ENCODE data around the gene TIMP3.

The TIMP3 gene

GRCh38 chr22:32803020-32803737 lies 1.7 kb downstream of the TIMP3 start:
- peak; percentile 16 for DNase-seq (ENCODE audit: low read depth)
- no peak overlapping the region for H3K4me3 ChIP-seq (ENCODE audit: low read depth, low read length)
- no peak for TF ChIP-seq MAX (IDR thresholded peaks at IDR 0.05; ENCODE audit: low read depth, low read length)
- no peak for TF ChIP-seq POLR2A (IDR thresholded peaks at IDR 0.05; ENCODE audit: extremely low read depth, insufficient read length)
- no peak for TF ChIP-seq CTCF (IDR thresholded peaks at IDR 0.05; ENCODE audit: low read depth, low read length)
- TF ChIP-seq MYC (IDR thresholded peaks at IDR 0.05; ENCODE audit: low read depth, low read length), result no peak

GRCh38 chr22:32803738-32804435 lies 2.4 kb downstream of the TIMP3 start:
- no peak for TF ChIP-seq MAX (IDR thresholded peaks at IDR 0.05; ENCODE audit: low read depth, low read length)
- TF ChIP-seq POLR2A (IDR thresholded peaks at IDR 0.05; ENCODE audit: extremely low read depth, insufficient read length), result no peak
- no peak for TF ChIP-seq MYC (IDR thresholded peaks at IDR 0.05; ENCODE audit: low read depth, low read length)
- no peak for TF ChIP-seq CTCF (IDR thresholded peaks at IDR 0.05; ENCODE audit: low read depth, low read length)
- DNase-seq (ENCODE audit: low read depth), result no peak
- H3K4me3 ChIP-seq (ENCODE audit: low read depth, low read length), result no peak overlapping the region

- no peak for DNase-seq (ENCODE audit: low read depth)
- H3K4me3 ChIP-seq (ENCODE audit: low read depth, low read length), result no peak overlapping the region
- TF ChIP-seq MYC (IDR thresholded peaks at IDR 0.05; ENCODE audit: low read depth, low read length), result no peak
- TF ChIP-seq POLR2A (IDR thresholded peaks at IDR 0.05; ENCODE audit: extremely low read depth, insufficient read length), result no peak
- TF ChIP-seq MAX (IDR thresholded peaks at IDR 0.05; ENCODE audit: low read depth, low read length), result no peak
- TF ChIP-seq CTCF (IDR thresholded peaks at IDR 0.05; ENCODE audit: low read depth, low read length), result no peak
These were observed 3.2 kb downstream of the TIMP3 start for GRCh38 chr22:32804531-32805360.

- TF ChIP-seq MAX (IDR thresholded peaks at IDR 0.05; ENCODE audit: low read depth, low read length) (no peak), MYC (IDR thresholded peaks at IDR 0.05; ENCODE audit: low read depth, low read length) (no peak), CTCF (IDR thresholded peaks at IDR 0.05; ENCODE audit: low read depth, low read length) (no peak), POLR2A (IDR thresholded peaks at IDR 0.05; ENCODE audit: extremely low read depth, insufficient read length) (no peak)
- H3K4me3 ChIP-seq (ENCODE audit: low read depth, low read length), result no peak overlapping the region
These were observed 3.9 kb downstream of the TIMP3 start for GRCh38 chr22:32805361-32805881.

GRCh38 chr22:32806296-32806695 lies 4.8 kb downstream of the TIMP3 start:
- TF ChIP-seq MYC (IDR thresholded peaks at IDR 0.05; ENCODE audit: low read depth, low read length), result no peak
- TF ChIP-seq POLR2A (IDR thresholded peaks at IDR 0.05; ENCODE audit: extremely low read depth, insufficient read length), result no peak
- TF ChIP-seq MAX (IDR thresholded peaks at IDR 0.05; ENCODE audit: low read depth, low read length), result no peak
- TF ChIP-seq CTCF (IDR thresholded peaks at IDR 0.05; ENCODE audit: low read depth, low read length), result no peak
- no peak overlapping the region for H3K4me3 ChIP-seq (ENCODE audit: low read depth, low read length)

More at GRCh38 chr22:32805361-32805881, 3.9 kb downstream of the TIMP3 start:
- no peak for DNase-seq (ENCODE audit: low read depth)

More at GRCh38 chr22:32806296-32806695, 4.8 kb downstream of the TIMP3 start:
- no peak for DNase-seq (ENCODE audit: low read depth)

Data from NB4 (cell line).